Mucosa of descending colon (tissue), 3 donors: Measurements from ENCODE around the gene APOB. TPM values are rescaled to one million over a fixed set of nuclear protein-coding genes. Genes with fewer than 3 reads are reported as not detected.

ENCODE experiments used
- ATAC-seq: fragments of 200-7000 bp; cut with Tn5 transposase; one replicate; pipeline ENCODE4 v1.9.1; 2020; ENCODE audit warnings: mild to moderate bottlenecking, moderate library complexity
- DNase-seq, 3 donors: peaks; one replicate each; pipeline ENCODE4 v3.0.0-alpha.2; 2020
- H3K36me3 ChIP-seq: fragments of 200-600 bp; one replicate; pipeline ENCODE4 v1.8.0; 2021; ENCODE audit warnings: low read depth, mild to moderate bottlenecking
- H3K4me1 ChIP-seq: fragments of 200-600 bp; one replicate; pipeline ENCODE4 v1.8.0; 2021; ENCODE audit warnings: low read depth, mild to moderate bottlenecking
- H3K4me3 ChIP-seq: fragments of 200-600 bp; one replicate; pipeline ENCODE4 v1.8.0; 2021; ENCODE audit warnings: mild to moderate bottlenecking
- H3K9me3 ChIP-seq: fragments of 200-600 bp; one replicate; pipeline ENCODE4 v1.8.0; 2021; ENCODE audit warnings: mild to moderate bottlenecking
- intact Hi-C, 2 donors: fragments of 100-400 bp; cut with DNase I in 1 of 2; cut with micrococcal nuclease in 1 of 2; formaldehyde crosslinking; loops; one replicate each; pipeline versions ENCODE4 v1.11.0 to v1.11.1; 2022; cut with DNase I, micrococcal nuclease
- total RNA-seq, 3 donors: library from RNA; stranded (reverse); fragmentation: NEBNext Ultra II Directional in 2 of 3; extraction: Animal tissue kit (Norgen Biotek cat#: 25700) in 2 of 3; gene quantifications; one replicate each; pipeline versions ENCODE4 v1.2.1 to v1.2.4, GENCODE V29; 2021 to 2023
- TF ChIP-seq, protein P1 (sequence below): fragments of 200-600 bp; IDR thresholded peaks from one replicate; pipeline ENCODE4 v1.8.0; 2022; ENCODE audit warnings: antibody characterized with exemption, mild to moderate bottlenecking
- donor health status: DM: no; HTN: no; CAD: no; lungs with moderate emphysema.
- donor health status: DM: no; HTN: no; CAD: no.
- donor health status: DM: no; HTN: yes; CAD: no.

APOB gene
- total RNA-seq, 3 donors from 2014 or later: 0.34 to 0.55 (median 0.47) TPM

DNA sequence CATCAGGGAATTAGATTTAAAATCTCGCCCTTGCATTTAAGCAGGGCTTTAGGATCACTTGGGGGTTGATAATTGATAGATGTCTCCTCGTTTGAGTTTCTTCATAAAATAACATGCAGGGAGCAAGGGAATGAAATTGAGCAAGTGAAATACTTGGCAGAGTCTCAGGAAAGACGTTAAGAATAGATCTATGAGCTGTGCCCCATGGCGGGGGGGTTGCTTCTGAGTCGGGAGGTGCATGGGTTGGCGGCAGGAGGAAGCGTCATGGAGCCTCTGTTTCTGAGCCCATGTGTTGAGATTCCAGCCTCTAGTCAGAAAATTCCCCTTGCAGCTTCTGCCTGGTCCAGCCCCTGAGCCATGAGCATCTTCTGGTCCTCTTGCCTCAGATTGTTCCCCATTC, 82.0 kb downstream of the APOB start:
- no peaks in the 10 kb centered on the region for H3K4me1 ChIP-seq
- H3K36me3 ChIP-seq: no peaks in the 10 kb centered on the region
- intact Hi-C loops: loop anchor here in 1 of 2 donors (2.0 kb wide), 1 partner anchor 299 kb away; no protein-coding TSS in a partner anchor
- DNase-seq (no peak), ATAC-seq (no peak)
- H3K9me3 ChIP-seq: no peaks in the 10 kb centered on the region
- H3K4me3 ChIP-seq: no peak overlapping the region
- TF ChIP-seq, protein P1, sequence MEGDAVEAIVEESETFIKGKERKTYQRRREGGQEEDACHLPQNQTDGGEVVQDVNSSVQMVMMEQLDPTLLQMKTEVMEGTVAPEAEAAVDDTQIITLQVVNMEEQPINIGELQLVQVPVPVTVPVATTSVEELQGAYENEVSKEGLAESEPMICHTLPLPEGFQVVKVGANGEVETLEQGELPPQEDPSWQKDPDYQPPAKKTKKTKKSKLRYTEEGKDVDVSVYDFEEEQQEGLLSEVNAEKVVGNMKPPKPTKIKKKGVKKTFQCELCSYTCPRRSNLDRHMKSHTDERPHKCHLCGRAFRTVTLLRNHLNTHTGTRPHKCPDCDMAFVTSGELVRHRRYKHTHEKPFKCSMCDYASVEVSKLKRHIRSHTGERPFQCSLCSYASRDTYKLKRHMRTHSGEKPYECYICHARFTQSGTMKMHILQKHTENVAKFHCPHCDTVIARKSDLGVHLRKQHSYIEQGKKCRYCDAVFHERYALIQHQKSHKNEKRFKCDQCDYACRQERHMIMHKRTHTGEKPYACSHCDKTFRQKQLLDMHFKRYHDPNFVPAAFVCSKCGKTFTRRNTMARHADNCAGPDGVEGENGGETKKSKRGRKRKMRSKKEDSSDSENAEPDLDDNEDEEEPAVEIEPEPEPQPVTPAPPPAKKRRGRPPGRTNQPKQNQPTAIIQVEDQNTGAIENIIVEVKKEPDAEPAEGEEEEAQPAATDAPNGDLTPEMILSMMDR: no peak

DNA sequence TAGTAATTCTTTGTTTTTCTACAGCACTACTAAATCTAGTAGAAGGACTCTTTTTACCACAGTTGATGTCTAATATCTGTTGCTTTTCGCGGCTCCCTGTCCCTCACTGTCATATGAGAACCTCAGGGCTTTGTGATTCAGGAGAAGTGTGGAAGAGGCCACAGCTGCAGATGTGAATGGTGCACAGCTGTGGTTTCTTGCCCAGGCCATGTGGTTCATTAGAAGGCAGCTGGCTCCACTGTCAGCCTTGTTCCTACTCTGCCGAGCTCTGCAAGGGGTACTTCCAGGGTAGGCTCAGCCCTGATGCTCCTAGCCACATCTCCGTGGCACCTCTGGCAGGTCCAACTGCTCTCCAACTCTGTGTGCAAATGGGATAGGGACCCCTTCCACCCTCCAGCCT, 83.9 kb downstream of the APOB start:
- H3K9me3 ChIP-seq: no peaks in the 10 kb centered on the region
- H3K36me3 ChIP-seq: no peaks in the 10 kb centered on the region
- no peak overlapping the region for H3K4me3 ChIP-seq
- DNase-seq (no peak), ATAC-seq (no peak)
- TF ChIP-seq, protein P1: no peak
- no peaks in the 10 kb centered on the region for H3K4me1 ChIP-seq
- intact Hi-C loops: no loop called here

DNA sequence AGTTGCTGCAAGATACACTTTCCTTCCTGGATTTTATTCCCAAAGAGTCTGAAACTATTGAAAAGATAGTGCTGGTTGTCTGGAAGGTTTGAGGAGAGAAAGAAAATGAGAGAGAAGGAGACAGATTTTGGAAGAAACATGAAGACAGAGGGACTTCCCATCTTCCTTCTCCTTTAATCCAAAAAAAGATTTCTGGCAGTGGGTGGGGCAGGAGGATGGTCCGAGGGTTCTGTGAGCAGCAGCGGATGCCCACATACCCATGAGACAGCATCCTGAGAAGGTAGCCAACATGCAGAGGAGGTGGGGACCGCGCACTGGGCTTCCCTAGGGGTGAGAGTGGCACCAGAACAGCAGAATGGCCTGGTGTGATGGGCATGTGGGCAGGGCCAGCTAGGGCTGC, 84.6 kb downstream of the APOB start:
- no peak overlapping the region for H3K4me3 ChIP-seq
- no peaks in the 10 kb centered on the region for H3K36me3 ChIP-seq
- DNase-seq (no peak), ATAC-seq (no peak)
- H3K9me3 ChIP-seq: no peaks in the 10 kb centered on the region
- intact Hi-C loops: no loop called here
- TF ChIP-seq, protein P1: no peak
- no peaks in the 10 kb centered on the region for H3K4me1 ChIP-seq

DNA sequence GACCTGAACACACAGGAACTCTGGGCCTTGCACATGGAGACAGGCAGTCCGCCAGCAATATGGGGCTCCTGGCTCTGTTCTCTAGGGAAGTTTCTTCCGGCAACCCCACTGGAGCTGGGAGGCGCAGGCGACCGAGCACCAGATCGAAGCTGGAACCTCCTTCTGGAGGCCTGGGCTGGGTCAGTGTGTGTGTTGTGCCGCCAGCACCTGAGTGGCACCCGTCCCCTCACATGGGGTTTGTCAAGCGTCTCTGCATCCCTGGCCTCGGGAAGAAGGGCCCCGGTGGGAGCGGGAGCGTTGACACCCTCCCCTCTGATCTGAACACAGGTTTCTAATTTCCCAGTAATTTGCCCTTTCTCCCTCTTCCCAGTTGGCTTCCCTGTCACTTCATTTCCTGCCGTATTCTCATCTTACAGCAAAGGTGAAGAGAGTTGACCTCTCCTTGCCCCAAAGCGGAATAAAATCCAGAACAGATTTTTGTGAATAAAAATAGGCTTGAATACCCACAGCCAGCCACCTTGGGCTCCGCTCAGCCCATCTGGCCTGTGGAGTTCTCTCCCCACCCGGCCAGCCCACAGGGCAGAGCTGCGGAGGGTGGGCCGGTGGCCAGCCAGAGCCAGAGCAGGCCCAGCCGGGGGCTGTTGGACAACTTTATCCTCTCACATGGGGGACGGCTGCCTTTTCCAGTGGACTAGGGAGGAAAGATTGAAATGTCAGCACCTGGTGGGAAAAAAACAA, 85.9 kb downstream of the APOB start:
- Histone ChIP-seq H3K4me3 (no peak overlapping the region), H3K36me3 (no peaks in the 10 kb centered on the region), H3K4me1 (no peaks in the 10 kb centered on the region), H3K9me3 (no peaks in the 10 kb centered on the region)
- intact Hi-C loops: no loop called here
- no peak for ATAC-seq
- no peak for DNase-seq
- TF ChIP-seq, protein P1: no peak

DNA sequence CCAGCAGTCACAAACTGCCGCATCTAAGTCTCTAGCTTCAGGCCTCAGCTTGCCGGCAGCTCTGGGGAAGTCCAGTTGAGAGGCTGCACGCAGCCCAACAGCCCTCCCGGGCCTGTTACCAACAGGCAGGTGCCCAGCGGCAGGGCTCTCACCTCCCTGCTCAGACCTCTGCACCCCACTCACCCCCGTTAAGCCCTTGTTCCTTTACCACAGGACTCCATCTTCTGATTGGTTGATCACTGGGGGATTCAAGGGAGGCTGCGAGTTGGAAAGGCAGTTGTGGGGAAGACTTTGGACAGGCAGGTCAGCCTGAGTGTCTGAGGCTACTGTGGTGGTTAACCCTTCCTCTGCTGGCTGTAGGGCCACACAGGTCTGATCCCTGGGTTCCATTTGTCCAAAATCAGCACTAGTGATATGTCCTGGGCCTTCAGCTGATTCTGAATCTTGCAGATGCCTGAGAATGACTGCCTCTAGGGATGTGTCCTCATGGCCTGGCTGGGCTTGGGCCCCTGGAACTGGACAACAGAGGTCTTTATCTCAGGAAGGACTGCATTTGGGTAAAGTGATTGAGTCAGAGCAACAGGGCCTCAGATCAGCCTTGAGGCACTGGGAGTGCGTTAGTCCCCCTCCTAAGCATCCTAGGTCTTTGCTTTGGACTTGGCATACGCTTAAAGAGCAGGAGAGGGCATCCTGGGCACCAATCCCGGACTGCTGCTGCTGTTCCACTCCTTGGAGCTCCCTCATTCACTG, 88.4 kb downstream of the APOB start:
- TF ChIP-seq, protein P1: no peak
- no peak overlapping the region for H3K4me3 ChIP-seq
- H3K9me3 ChIP-seq: no peaks in the 10 kb centered on the region
- DNase-seq (no peak), ATAC-seq (no peak)
- intact Hi-C loops: no loop called here
- H3K36me3 ChIP-seq: no peaks in the 10 kb centered on the region
- H3K4me1 ChIP-seq: no peaks in the 10 kb centered on the region
